ENCODE results near the gene CD3D.

Gene CD3D

DNA sequence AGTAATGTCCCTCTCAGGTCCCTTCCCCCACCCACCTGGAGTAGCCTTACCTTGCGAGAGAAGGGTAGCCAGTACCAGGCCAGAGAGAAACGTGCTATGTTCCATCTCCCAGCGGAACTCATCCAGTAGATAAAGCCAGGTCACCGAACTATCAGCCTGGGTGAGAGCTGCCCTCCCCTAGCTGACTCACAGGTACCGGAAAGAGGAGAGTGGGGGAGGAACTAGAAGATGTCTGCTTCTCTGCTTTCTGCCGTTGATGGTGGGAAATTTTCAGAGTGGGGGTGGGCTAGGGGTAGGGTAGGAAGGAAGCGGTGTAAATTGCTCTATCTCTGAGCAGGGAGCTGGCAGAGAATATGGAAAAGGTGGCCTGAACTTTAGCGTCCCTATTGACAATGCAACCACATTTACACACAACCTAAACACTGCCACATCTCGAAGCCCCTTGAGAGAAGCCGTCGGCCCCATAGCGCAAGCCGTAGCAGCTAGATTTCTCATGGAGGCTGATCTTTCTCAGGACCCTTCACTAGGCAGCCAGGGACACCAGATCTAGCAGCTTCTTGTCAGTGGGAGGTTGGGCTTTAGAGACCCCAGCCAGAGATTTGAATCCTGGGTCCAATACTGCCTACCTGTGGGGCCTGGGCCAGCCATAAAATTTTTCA is at the start of gene CD3D:
Gene CD3D (minus strand): TSS at position 203 of the 659 bp plus-strand sequence. CDS start 98 bp downstream, at position 105.
- no peak for DNase-seq

- no peak for DNase-seq
Measured at GRCh38 chr11:118383657-118384056, 41.2 kb upstream of the CD3D start.

GRCh38 chr11:118382954-118383353 is 40.4 kb upstream of the CD3D start:
- no peak for DNase-seq

DNA sequence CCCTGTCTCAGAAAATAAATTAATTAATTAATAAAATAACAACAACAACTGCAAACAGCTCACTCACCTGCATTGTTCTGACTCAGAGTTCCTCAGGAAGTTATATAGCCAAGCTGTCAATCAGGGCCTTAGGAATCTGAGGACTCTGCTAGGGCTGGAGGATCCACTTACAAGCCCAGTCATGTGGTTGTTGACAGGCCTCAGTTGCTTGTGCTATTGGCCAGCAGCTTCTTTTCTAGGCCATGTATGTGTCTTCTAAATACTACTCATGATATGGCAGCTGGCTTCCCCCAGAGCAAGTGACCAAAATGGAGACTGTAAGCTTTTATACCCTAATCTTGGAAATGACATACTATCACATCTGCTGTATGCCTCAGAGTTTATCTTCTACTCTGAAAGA is 38.1 kb upstream of the CD3D start:
- no peak for DNase-seq

DNA sequence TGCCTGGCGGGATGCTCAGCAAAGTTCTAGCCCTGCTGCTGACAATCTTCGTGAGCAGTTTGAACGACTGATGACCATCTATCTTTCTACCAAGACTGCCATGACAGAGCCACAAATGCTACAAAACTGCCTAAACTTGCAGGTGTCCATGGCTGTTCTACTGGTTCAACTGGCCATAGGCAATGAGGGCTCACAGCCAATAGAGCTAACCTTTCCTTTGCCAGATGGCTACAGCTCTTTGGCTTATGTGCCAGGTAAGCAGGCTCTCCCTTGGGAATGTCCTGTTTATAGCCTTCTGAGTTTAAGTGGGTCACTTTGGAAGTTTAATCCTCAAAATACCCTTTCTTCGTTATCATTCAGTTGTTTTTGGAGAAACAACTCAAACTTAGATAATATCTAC is 37.0 kb upstream of the CD3D start:
- DNase-seq: no peak

GRCh38 chr11:118375978-118376377 is 33.5 kb upstream of the CD3D start:
- no peak for DNase-seq

DNA sequence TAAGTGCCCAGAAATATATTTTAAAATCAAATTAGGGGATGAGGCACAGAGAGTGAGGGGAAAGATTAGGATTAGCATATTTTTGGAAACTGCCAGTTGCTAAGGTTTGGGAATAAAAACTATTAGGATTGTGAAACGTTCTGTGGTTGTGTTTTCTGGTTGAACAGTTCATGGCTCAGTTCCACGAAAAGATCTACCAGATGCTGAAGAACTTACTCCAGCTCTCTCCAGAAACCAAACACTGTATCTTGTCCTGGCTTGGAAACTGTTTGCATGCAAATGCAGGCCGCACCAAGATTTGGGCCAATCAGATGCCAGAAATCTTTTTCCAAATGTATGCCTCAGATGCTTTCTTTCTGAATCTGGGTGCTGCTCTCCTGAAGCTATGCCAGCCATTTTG is 32.2 kb upstream of the CD3D start:
- no peak for DNase-seq

DNA sequence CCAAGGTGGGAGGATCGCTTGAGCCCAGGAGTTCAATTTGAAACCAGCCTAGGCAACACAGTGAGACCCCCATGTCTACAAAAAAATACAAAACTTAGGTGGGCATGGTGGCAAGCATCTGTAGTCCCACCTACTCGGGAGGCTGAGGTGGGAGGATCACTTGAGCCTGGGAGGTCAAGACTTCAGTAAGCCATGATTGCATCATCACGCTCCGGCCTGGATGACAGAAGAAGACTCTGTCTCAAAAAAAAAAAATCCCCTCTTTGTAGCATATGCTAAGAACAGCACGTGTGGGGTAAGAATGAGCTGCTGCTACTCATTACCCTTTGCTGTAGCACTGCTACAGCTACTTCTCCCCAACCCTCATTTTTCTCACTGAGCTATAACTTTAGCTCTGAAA is 31.4 kb upstream of the CD3D start:
- no peak for DNase-seq

- DNase-seq: no peak
Measured at GRCh38 chr11:118373263-118373662, 30.8 kb upstream of the CD3D start.

DNA sequence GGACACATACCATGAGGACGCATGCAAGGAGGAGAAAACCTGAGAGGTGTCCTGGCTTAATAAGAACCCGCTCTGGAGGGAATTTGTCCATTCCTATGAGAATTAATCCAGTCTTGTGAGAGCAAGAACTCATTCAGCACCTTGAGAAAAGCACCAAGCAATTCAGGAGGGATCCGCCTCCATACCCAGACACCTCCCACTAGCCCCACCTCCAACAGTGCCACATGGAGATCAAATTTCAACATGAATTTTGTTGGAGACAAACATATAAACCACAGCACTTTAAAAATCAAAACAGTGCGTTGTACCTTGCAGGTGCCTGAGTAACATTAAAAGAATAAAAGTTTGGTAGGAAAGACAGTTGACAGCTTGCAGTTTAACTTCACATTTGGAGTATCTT is 28.3 kb upstream of the CD3D start:
- DNase-seq: no peak

- no peak for DNase-seq
Measured at GRCh38 chr11:118366287-118366686, 23.8 kb upstream of the CD3D start.

GRCh38 chr11:118364956-118365615 is 22.6 kb upstream of the CD3D start:
- DNase-seq: no peak

- DNase-seq: peak; percentile 93
Measured at GRCh38 chr11:118359295-118359958, 16.9 kb upstream of the CD3D start, which contains the start of gene UBE4A. Gene UBE4A, plus strand, starts transcription at chr11:118359600. Its CDS starts 5,481 bp downstream, at chr11:118365081.

DNA sequence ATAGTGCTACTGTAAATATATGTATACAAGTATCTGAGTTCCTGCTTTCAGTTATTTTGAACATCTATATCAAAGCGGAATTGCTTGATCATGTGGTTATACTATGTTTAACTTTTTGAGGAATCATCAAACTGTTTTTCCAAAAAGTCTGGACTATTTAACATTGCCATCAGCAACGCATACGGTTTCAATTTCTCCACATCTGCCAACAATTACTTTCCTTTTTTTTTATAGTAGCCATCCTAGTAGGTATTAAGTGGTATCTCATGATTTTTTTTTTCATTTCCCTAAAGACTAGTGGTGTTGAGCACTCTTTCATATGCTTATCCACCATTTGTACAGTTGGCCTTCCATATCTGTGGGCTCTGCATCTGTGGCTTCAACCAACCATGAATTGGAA is 15.6 kb upstream of the CD3D start:
- DNase-seq: no peak

- peak; percentile 78 for DNase-seq
Measured at GRCh38 chr11:118353084-118353710, 10.7 kb upstream of the CD3D start.

DNA sequence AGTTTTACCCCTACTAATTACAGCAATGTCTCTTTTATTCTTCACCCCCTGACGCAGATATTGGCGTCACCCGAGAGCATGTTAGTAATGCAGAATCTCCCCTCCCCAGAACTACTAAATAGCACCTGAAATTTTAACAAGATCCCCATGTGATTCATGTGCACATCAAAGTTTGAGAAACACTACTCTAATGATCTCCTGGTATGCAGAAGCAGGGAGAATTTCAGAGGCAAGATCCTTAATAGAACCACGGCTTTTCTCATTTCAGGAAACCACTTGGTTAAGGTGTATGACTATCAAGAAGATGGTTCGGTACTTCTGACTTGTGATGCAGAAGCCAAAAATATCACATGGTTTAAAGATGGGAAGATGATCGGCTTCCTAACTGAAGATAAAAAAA is 7.0 kb upstream of the CD3D start:
- no peak for DNase-seq

DNA sequence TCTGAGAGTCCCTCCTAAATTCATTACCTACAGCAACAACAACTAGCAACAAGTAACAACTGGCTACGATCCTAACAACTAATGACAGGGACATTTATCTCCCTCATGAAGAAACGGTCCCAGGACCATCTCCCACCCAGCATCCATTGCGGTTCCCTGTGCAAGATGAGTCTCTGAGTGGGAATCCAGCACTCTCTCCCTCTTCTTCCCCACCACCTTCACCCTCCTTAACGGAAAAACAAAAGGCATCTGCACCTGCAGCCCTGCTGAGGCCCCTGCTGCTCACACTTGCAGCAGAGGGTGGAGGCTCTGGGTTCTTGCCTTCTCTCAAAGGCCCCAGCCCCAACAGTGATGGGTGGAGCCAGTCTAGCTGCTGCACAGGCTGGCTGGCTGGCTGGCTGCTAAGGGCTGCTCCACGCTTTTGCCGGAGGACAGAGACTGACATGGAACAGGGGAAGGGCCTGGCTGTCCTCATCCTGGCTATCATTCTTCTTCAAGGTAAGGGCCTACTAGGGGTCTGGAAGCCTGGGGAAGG is 1.5 kb upstream of the CD3D start, which contains the start of gene CD3G:
Gene CD3G (plus strand): TSS at position 364 of the 535 bp plus-strand sequence. CDS start 80 bp downstream, at position 444.
- DNase-seq: no peak

- DNase-seq: no peak
Measured at GRCh38 chr11:118343248-118343647, 743 bp upstream of the CD3D start.

- DNase-seq: no peak
Measured at GRCh38 chr11:118341815-118342489, 553 bp downstream of the CD3D start.

DNA sequence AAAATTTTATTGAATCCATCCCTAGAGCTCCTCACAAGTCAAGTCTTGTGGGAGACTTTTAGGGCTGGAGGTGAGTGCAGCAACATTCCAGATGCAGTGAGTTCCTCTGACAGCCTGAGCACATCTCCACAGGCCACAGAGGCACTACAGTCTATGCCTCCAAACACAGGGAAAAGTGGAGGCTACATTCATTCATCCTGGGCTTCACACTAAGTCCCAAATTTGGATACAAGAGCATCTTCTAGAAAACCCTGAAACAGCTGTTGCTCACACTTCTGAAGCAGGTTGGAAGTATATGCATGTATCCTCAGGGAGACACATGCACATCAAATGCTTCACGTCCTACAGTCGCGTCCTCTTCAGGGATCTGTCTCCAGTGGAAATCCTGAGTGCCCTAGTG is 1.2 kb downstream of the CD3D start:
- no peak for DNase-seq

DNA sequence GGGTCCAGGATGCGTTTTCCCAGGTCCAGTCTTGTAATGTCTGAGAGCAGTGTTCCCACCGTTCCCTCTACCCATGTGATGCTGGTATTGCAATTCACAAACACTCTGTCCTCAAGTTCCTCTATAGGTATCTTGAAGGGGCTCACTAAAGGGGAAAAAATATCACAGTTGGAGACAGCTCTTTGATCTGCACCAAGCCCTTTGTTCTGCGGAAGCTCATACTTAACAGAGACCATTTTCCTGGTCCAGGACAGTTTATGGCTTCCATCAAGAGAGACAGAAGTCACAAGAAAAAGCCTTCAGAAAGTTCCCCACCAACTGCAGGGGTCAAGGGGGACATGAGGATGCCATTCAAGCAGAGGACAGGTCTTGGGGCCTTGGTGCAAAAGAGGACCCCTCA is 2.1 kb downstream of the CD3D start:
- no peak for DNase-seq

- DNase-seq: no peak
Measured at GRCh38 chr11:118339281-118339961, 3.1 kb downstream of the CD3D start.
